NCI-H2107 treated with DMSO at 0.1 percent for 48 hours (cell line): ENCODE measurements around the gene MACF1.

Experiments
- DNase-seq: peaks from one replicate; lab custom pipeline; 2025; ENCODE audit not compliant: unreplicated experiment; lab: John Stamatoyannopoulos, UW

MACF1 gene

GRCh38 chr1:39344394-39345154 is 140.1 kb downstream of the MACF1 start:
- DNase-seq, result peak; percentile 99

GRCh38 chr1:39346872-39347271 is 142.4 kb downstream of the MACF1 start:
- DNase-seq, result no peak

- DNase-seq, result no peak
Measured at GRCh38 chr1:39348278-39348677, 143.8 kb downstream of the MACF1 start.

- no peak for DNase-seq
Measured at GRCh38 chr1:39352881-39353280, 148.4 kb downstream of the MACF1 start.

GRCh38 chr1:39354572-39354971 is 150.1 kb downstream of the MACF1 start:
- DNase-seq, result no peak

GRCh38 chr1:39358491-39358890 is 154.0 kb downstream of the MACF1 start:
- no peak for DNase-seq

- DNase-seq, result no peak
Measured at GRCh38 chr1:39359028-39359570, 154.6 kb downstream of the MACF1 start.

GRCh38 chr1:39360731-39361130 is 156.2 kb downstream of the MACF1 start:
- no peak for DNase-seq

GRCh38 chr1:39361446-39361845 is 157.0 kb downstream of the MACF1 start:
- no peak for DNase-seq

GRCh38 chr1:39363267-39363666 is 158.8 kb downstream of the MACF1 start:
- no peak for DNase-seq

GRCh38 chr1:39368045-39368444 is 163.6 kb downstream of the MACF1 start:
- DNase-seq, result no peak

- DNase-seq, result no peak
Measured at GRCh38 chr1:39369565-39369964, 165.1 kb downstream of the MACF1 start.

GRCh38 chr1:39370602-39371001 is 166.1 kb downstream of the MACF1 start:
- DNase-seq, result no peak

- no peak for DNase-seq
Measured at GRCh38 chr1:39372105-39372504, 167.6 kb downstream of the MACF1 start.

GRCh38 chr1:39376656-39377055 is 172.2 kb downstream of the MACF1 start:
- no peak for DNase-seq

GRCh38 chr1:39378377-39378776 is 173.9 kb downstream of the MACF1 start:
- peak; percentile 100 for DNase-seq

- no peak for DNase-seq
Measured at GRCh38 chr1:39379187-39379586, 174.7 kb downstream of the MACF1 start.

- DNase-seq, result no peak
Measured at GRCh38 chr1:39380036-39380435, 175.5 kb downstream of the MACF1 start.

- no peak for DNase-seq
Measured at GRCh38 chr1:39381839-39382238, 177.3 kb downstream of the MACF1 start.

- no peak for DNase-seq
Measured at GRCh38 chr1:39384305-39384704, 179.8 kb downstream of the MACF1 start.

GRCh38 chr1:39385067-39385988 is 180.8 kb downstream of the MACF1 start:
- DNase-seq, result no peak

- no peak for DNase-seq
Measured at GRCh38 chr1:39386997-39387396, 182.5 kb downstream of the MACF1 start.
